NK-92 (cell line): ENCODE measurements around the gene MTR.

ENCODE experiments used
- DNase-seq: peaks from one replicate; lab custom pipeline; 2025; ENCODE audit not compliant: unreplicated experiment; lab: John Stamatoyannopoulos, UW

Gene MTR

DNA sequence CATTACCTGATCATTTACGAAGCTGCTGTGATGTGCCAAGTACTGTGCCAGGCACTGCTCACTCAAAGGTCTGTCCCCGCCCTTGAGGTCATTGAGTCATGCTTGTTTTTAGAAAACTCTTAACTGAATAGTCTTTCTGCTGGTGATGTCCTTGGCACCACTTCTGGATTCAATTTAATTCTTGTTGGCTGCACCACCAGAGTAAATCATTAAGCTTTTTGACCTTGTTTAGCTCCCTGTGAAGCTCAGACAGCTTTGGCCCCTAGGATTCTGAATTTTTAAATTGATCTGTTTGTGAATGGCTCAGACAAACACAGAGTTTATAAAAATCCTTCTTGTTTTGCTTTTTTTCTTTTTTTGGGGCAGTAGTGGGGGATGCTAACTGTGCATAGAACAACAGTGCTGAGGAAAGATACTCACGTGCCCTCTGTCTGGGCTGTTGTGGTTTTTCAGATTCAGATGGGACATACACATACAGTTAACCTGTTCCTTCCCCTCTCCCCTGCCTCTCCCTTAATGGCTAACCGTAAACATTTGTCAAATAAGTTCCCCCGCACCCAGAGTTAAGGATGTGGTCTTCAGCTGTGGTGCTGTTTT, 67.6 kb downstream of the MTR start:
- DNase-seq: no peak

DNA sequence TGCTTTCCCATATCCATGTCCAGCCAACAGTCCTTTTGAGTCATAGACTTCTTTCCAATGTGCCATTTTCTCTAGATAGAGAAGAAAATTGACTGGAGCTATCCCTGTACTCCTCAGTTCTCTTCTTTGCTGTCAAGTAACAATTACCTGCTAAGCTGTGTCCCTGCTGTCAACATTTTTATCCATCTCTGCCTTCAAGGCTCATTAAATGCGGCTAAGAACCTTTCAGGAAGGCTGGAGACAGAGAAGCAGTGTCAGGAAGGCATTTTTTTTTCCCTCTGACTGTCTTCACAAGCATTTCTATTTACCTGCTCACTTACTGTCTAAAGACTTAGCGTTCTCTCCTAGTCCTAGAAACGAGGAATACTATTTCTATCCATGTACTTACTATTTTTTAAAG, 69.1 kb downstream of the MTR start:
- no peak for DNase-seq

- DNase-seq: no peak
These were observed 70.1 kb downstream of the MTR start for GRCh38 chr1:236864996-236865817.

DNA sequence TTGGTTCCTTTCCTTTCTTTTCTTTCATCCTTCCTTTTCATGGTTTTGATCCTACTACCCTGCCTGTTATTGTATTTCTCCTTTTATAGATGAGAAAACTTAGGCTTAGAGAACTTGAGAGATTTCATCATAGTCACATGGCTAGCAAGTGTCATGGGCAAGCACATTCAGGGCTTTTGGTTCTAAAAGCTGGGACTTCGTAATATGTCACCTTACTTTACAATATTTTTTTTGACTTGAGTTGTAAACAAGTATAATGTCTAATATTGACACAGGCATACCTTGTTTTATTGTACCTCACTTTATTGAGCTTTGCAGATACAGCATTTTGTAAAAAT, 70.7 kb downstream of the MTR start:
- no peak for DNase-seq

DNA sequence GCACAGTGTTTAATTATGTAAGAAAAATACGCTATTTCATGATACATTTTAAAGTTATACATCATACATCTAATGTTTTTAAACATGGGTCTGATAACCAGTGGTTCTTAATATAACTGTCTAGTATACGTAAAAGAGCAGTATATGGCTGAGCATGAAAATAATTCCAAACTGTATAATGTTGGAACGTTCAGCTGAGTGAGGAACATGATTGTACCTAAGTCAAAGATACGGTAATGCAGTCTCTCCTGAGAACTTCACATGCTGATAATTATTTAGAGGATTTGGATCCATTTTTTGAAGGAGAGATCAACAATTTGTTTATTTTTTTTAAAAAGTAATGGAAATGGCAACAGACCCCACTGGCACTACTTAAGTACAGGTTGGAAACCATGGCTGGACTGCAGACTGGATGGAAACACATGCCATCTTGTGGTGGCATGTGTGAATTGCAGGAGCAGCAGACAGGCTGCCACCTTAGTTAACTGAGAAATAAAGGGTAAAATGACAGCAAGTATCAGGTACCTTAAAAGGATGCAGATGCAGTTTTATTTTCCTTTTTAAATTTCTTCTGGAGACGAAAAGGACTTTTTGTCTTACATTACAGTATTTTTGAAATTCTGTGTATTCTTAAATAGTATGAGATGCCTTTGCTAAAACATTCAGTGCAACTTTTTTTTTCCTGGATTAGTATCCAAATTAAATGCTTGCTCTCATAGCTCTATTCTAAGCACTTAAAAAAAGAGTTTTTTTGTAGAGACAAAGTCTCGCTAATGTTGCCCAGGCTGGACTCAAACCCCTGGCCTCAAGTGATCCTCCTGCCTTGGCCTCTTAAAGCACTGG, 73.8 kb downstream of the MTR start:
- DNase-seq: no peak

DNA sequence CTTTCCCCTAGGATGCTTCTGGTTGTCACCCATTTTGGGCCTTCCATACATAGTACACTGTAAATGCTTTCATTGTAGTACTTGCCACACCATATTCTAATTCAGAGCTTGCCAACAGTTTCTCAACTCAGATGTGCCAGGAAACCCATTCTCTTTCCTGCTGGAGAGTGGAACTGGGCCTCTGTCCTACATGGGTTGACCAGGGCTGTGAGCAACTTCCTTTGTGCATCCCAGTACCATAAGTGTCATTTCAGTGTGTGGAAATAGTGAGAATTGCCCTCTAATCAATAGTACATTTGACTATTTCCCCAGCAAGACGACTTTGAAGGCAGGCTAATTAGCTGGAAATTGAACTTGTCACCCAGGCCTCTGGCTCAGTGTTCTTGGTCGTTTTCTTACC, 74.8 kb downstream of the MTR start:
- no peak for DNase-seq

DNA sequence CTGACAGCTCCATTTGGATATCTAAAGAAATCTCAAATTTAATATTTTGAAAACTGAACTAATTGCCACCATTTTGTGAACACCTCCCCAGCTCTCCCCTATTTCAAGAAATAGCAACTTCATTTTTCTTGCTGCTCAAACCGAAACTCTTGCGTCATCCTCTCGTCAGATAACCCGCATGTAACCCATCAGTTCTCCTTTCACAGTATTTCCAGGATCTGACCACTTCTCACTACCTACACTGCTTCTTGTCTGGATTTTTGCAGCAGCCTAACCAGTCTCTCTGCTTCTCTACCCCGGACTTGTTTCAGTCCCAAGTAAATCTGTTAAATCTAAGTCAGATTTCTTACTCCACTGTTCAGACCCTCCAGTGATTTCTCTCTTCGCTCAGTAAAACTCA, 75.6 kb downstream of the MTR start:
- no peak for DNase-seq

DNA sequence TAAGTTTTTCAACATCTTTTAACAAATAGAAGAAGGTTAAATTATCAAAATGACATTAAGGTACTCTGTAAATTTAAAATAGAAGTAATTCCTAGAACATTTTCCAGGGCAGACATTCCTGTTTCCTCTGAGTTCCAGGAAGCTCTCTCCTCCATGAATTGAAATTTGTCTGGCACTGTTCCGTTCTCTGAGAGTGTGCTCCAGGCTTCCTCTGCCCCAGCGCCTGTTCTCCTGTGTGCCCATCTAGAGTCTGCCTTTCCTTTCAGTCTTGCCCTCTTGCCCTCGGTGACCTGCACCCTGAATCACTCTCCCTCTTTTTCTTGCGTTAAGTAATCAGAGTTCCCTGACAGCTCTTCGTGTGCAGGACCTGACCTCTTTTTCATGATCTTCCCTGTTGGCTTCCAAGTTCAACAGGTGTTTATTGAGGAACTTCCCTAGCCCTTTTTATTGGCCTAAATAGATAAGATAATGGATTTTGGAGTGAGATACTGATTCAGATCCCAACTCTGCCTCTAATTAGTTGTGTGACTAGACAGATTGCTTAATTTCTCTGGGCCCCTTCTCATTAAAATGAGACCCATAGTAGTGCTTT, 77.1 kb downstream of the MTR start:
- DNase-seq: no peak

GRCh38 chr1:236875975-236876374, 80.9 kb downstream of the MTR start:
- no peak for DNase-seq

DNA sequence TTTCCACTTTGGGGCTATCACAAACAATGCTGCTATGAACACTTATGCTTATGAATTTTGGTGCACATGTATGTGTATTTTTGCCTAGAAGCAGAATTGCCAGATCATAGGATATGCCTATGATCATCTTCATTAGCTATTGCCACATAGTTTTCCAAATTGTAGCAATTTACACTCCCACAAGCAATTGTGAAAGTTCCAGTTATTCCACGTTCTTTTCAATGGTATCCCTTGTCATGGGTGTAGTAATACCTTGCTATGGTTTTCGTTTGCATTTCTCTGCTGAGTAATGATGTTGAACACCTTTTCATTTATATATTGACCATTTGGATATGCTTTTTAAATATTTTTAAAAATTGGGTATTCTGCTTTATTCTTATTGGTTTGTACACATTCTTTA, 82.6 kb downstream of the MTR start:
- no peak for DNase-seq

- DNase-seq: no peak
These were observed 85.1 kb downstream of the MTR start for GRCh38 chr1:236880209-236880608.

GRCh38 chr1:236882678-236883077, 87.6 kb downstream of the MTR start:
- no peak for DNase-seq

DNA sequence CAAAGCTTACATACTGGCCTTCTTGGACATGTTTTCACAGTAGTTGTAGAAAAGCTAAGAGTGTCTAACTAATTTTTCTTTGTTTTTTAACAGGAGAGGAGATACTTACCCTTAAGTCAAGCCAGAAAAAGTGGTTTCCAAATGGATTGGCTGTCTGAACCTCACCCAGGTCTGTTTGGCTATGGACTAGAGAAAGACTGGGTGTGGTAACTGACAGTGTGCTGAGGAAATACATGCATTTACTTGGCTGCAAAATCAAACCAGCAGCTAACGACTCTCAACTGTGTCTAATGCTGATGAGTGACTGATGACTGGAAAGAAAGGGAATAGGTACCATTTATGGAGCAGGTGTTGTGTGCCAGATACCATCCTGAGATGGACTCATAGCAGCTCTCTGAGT, 91.1 kb downstream of the MTR start:
- DNase-seq: no peak

DNA sequence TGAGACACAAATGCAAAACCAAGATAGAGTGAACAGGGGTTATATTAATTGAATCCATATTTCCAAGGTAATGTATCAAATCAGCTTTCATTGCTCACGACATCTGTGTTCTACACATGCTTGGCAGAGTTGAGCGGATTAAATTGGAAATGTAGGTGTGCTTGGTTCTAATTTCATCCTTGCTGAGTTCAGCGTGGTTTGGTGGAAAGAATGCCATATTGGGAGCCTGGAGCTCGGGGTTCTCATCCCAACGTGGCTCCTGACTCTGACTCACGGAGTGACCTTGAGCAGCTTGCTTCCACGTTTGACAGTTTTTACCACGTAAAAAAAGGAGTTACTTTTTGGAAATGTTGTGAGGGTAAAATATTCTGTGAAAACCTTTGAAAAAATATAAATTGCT, 92.0 kb downstream of the MTR start:
- DNase-seq: no peak

- DNase-seq: no peak
These were observed 93.0 kb downstream of the MTR start for GRCh38 chr1:236888126-236888525.

DNA sequence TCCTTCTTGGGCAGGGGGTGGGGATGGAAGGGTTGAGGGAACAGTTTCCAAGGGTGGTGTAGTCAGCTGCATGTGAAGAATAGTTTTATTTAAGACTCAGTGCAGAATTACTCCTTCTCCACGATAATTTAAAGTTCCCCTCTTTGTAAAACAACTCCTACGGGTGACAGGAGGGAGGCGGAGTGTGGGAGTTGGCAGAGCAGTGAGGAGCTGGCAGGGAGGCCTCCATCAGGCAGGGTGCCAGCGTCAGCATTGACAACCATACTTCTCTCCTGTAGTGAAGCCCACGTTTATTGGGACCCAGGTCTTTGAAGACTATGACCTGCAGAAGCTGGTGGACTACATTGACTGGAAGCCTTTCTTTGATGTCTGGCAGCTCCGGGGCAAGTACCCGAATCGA, 93.8 kb downstream of the MTR start:
- DNase-seq: no peak

DNA sequence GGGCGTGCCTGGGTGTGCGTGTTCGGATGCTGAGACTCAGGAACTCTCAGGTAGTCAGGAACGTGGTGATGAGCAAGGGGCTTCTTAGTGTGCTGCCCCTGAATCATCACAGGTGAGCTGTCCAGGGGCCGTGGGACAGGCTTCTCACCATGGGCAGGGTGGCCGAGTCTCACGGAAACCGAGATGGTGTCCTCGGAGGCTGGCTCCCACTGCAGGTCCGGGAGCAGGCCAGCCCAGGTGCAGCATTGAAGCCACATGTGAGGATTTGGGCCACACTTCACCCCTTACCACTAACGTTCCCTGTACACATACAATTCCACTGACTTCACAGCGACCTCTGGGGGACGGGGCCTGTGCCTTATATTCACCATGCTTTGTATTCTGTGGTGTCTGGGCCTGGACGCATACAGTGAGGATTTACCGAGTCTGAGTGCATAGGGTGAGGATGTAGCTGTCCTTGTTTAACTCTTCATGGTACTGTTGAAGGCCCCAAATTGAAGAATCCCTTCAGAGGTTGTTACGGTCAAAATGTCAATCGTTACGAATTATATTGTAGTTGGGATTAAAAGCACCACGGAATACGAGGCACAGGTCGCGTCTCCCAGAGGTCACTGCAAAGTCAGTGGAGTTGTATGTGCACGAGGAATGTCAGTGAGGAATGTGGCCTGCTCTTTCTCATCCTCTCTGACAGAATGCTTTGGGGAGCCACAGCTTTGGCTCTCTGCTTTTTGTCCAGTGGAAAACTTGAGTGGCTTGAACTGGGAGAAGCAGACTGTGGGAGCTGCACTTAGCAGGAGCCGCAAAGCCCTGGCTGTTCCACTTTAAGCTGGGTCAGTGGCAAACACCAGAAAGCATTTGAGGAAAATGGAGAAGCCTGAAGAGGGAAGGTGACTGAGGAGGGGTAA, 95.3 kb downstream of the MTR start:
- DNase-seq: no peak

- DNase-seq: no peak
These were observed 98.8 kb downstream of the MTR start for GRCh38 chr1:236893626-236894545.

- no peak for DNase-seq
These were observed 100.7 kb downstream of the MTR start for GRCh38 chr1:236895665-236896387.
